Measurements from ENCODE around the gene FNDC3B.
A peak's percentile ranks its signal among the peaks of the same experiment; 100 is the strongest.

DNA sequence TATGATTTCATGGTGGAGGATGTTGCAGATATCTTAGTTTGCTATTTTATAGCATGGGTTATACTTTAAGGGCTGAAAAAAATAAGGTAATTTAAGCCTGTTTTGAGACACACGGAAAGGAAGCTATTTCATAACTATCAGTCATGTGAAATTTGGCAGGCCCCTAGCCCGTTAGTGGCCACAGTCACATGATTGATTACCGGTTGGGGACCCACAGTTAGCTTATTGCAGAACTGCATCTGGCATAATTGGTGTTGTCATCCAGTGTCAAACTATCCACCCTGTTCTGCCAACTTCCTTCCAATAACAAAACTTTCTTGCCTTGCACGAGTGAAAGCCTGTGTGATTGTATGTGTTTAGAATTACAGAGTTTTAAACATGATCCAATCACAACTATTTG lies 35.2 kb downstream of the FNDC3B start:
- TF ChIP-seq, protein P1, sequence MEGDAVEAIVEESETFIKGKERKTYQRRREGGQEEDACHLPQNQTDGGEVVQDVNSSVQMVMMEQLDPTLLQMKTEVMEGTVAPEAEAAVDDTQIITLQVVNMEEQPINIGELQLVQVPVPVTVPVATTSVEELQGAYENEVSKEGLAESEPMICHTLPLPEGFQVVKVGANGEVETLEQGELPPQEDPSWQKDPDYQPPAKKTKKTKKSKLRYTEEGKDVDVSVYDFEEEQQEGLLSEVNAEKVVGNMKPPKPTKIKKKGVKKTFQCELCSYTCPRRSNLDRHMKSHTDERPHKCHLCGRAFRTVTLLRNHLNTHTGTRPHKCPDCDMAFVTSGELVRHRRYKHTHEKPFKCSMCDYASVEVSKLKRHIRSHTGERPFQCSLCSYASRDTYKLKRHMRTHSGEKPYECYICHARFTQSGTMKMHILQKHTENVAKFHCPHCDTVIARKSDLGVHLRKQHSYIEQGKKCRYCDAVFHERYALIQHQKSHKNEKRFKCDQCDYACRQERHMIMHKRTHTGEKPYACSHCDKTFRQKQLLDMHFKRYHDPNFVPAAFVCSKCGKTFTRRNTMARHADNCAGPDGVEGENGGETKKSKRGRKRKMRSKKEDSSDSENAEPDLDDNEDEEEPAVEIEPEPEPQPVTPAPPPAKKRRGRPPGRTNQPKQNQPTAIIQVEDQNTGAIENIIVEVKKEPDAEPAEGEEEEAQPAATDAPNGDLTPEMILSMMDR (IDR thresholded peaks at IDR 0.05; ENCODE audit: low read depth, low read length, missing input control), result no peak
- TF ChIP-seq GABPA (IDR thresholded peaks at IDR 0.05 in 1 of 2, conservative IDR thresholded peaks at IDR 0.05 in 1 of 2), result no peak
- TF ChIP-seq EGR1 (IDR thresholded peaks at IDR 0.05; ENCODE audit: low read depth in 2 of 2), result peak in 1 of 2 donors; percentile 65
- TF ChIP-seq RXRA (IDR thresholded peaks at IDR 0.05), result peak; percentile 69 to 85
- TF ChIP-seq TAF1 (conservative IDR thresholded peaks at IDR 0.05), result no peak
- TF ChIP-seq, protein P2, sequence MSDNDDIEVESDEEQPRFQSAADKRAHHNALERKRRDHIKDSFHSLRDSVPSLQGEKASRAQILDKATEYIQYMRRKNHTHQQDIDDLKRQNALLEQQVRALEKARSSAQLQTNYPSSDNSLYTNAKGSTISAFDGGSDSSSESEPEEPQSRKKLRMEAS (IDR thresholded peaks at IDR 0.05), result peak; percentile 70
- TF ChIP-seq YY1 (IDR thresholded peaks at IDR 0.05), result no peak
- TF ChIP-seq, protein P3, sequence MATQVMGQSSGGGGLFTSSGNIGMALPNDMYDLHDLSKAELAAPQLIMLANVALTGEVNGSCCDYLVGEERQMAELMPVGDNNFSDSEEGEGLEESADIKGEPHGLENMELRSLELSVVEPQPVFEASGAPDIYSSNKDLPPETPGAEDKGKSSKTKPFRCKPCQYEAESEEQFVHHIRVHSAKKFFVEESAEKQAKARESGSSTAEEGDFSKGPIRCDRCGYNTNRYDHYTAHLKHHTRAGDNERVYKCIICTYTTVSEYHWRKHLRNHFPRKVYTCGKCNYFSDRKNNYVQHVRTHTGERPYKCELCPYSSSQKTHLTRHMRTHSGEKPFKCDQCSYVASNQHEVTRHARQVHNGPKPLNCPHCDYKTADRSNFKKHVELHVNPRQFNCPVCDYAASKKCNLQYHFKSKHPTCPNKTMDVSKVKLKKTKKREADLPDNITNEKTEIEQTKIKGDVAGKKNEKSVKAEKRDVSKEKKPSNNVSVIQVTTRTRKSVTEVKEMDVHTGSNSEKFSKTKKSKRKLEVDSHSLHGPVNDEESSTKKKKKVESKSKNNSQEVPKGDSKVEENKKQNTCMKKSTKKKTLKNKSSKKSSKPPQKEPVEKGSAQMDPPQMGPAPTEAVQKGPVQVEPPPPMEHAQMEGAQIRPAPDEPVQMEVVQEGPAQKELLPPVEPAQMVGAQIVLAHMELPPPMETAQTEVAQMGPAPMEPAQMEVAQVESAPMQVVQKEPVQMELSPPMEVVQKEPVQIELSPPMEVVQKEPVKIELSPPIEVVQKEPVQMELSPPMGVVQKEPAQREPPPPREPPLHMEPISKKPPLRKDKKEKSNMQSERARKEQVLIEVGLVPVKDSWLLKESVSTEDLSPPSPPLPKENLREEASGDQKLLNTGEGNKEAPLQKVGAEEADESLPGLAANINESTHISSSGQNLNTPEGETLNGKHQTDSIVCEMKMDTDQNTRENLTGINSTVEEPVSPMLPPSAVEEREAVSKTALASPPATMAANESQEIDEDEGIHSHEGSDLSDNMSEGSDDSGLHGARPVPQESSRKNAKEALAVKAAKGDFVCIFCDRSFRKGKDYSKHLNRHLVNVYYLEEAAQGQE (IDR thresholded peaks at IDR 0.05), result peak; percentile 69
- TF ChIP-seq NR2F2 (IDR thresholded peaks at IDR 0.05), result no peak
- TF ChIP-seq, protein P4, sequence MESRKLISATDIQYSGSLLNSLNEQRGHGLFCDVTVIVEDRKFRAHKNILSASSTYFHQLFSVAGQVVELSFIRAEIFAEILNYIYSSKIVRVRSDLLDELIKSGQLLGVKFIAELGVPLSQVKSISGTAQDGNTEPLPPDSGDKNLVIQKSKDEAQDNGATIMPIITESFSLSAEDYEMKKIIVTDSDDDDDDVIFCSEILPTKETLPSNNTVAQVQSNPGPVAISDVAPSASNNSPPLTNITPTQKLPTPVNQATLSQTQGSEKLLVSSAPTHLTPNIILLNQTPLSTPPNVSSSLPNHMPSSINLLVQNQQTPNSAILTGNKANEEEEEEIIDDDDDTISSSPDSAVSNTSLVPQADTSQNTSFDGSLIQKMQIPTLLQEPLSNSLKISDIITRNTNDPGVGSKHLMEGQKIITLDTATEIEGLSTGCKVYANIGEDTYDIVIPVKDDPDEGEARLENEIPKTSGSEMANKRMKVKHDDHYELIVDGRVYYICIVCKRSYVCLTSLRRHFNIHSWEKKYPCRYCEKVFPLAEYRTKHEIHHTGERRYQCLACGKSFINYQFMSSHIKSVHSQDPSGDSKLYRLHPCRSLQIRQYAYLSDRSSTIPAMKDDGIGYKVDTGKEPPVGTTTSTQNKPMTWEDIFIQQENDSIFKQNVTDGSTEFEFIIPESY (IDR thresholded peaks at IDR 0.05), result peak; percentile 58
- peak; percentile 43 to 49 for TF ChIP-seq RAD21 (IDR thresholded peaks at IDR 0.05)
- TF ChIP-seq, protein P5, sequence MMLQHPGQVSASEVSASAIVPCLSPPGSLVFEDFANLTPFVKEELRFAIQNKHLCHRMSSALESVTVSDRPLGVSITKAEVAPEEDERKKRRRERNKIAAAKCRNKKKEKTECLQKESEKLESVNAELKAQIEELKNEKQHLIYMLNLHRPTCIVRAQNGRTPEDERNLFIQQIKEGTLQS (IDR thresholded peaks at IDR 0.05), result no peak
- no peak for TF ChIP-seq HNF4G (IDR thresholded peaks at IDR 0.05)

All from liver (tissue), 3 donors.